Measurements from ENCODE around the gene VCPKMT. TPM values are rescaled to one million over a fixed set of nuclear protein-coding genes. Genes with fewer than 3 reads are reported as not detected.

Gene VCPKMT
- total and polyA plus RNA-seq, 4 donors: 2.6 to 5.0 (median 2.9) TPM

- no peaks in the 10 kb centered on the region for H3K27me3 ChIP-seq (ENCODE audit: control insufficient read depth in 4 of 4, insufficient read depth in 4 of 4, low read length in 3 of 4)
- H3K4me1 ChIP-seq (ENCODE audit: control insufficient read depth in 4 of 4, insufficient read depth in 4 of 4, low read length in 3 of 4): no peaks in the 10 kb centered on the region
- DNase-seq (ENCODE audit: low spot score): no peak
- H3K27ac ChIP-seq (ENCODE audit: low read depth in 1 of 2, low read length in 2 of 2): no peak overlapping the region
- no peak overlapping the region for H3K4me3 ChIP-seq (ENCODE audit: low read depth in 1 of 3, low read length in 3 of 3)
- H3K9ac ChIP-seq (ENCODE audit: low read depth in 1 of 2, low read length in 2 of 2): no peak overlapping the region
- 54% methylated on average over 2 of the region's 2 CpGs for WGBS
- no peak for TF ChIP-seq ATF3 (IDR thresholded peaks at IDR 0.05)
- no peak for TF ChIP-seq RAD21 (IDR thresholded peaks at IDR 0.05)
- no peak for TF ChIP-seq SP1 (IDR thresholded peaks at IDR 0.05)
- TF ChIP-seq, protein P1, sequence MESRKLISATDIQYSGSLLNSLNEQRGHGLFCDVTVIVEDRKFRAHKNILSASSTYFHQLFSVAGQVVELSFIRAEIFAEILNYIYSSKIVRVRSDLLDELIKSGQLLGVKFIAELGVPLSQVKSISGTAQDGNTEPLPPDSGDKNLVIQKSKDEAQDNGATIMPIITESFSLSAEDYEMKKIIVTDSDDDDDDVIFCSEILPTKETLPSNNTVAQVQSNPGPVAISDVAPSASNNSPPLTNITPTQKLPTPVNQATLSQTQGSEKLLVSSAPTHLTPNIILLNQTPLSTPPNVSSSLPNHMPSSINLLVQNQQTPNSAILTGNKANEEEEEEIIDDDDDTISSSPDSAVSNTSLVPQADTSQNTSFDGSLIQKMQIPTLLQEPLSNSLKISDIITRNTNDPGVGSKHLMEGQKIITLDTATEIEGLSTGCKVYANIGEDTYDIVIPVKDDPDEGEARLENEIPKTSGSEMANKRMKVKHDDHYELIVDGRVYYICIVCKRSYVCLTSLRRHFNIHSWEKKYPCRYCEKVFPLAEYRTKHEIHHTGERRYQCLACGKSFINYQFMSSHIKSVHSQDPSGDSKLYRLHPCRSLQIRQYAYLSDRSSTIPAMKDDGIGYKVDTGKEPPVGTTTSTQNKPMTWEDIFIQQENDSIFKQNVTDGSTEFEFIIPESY (IDR thresholded peaks at IDR 0.05): no peak
- no peak for TF ChIP-seq NR2F2 (IDR thresholded peaks at IDR 0.05)
- no peak for TF ChIP-seq YY1 (IDR thresholded peaks at IDR 0.05)
- TF ChIP-seq HNF4G (IDR thresholded peaks at IDR 0.05): no peak
- TF ChIP-seq FOXA2 (IDR thresholded peaks at IDR 0.05): no peak
- TF ChIP-seq, protein P2, sequence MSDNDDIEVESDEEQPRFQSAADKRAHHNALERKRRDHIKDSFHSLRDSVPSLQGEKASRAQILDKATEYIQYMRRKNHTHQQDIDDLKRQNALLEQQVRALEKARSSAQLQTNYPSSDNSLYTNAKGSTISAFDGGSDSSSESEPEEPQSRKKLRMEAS (IDR thresholded peaks at IDR 0.05): no peak
- TF ChIP-seq CTCF (IDR thresholded peaks at IDR 0.05; ENCODE audit: low read depth, low read length, missing input control): no peak
- TF ChIP-seq FOXA1 (IDR thresholded peaks at IDR 0.05): no peak
- no peak for TF ChIP-seq RXRA (IDR thresholded peaks at IDR 0.05)
- TF ChIP-seq HNF4A (conservative IDR thresholded peaks at IDR 0.05): no peak
- no peaks in the 10 kb centered on the region for H3K9me3 ChIP-seq (ENCODE audit: control insufficient read depth in 4 of 4, low read length in 3 of 4)
- H3K36me3 ChIP-seq (ENCODE audit: control insufficient read depth in 4 of 4, insufficient read depth in 3 of 4, low read depth in 1 of 4, low read length in 3 of 4): no peaks in the 10 kb centered on the region
Observed at GRCh38 chr14:50093496-50093895, 22.9 kb downstream of the VCPKMT start.

GRCh38 chr14:50092006-50092555 is 24.3 kb downstream of the VCPKMT start:
- H3K4me1 ChIP-seq (ENCODE audit: control insufficient read depth in 4 of 4, insufficient read depth in 4 of 4, low read length in 3 of 4): no peaks in the 10 kb centered on the region
- DNase-seq (ENCODE audit: low spot score): no peak
- WGBS: 98% methylated on average over 6 of the region's 6 CpGs
- H3K4me3 ChIP-seq (ENCODE audit: low read depth in 1 of 3, low read length in 3 of 3): no peak overlapping the region
- H3K9ac ChIP-seq (ENCODE audit: low read depth in 1 of 2, low read length in 2 of 2): no peak overlapping the region
- no peak for TF ChIP-seq YY1 (IDR thresholded peaks at IDR 0.05)
- TF ChIP-seq GABPA (IDR thresholded peaks at IDR 0.05 in 1 of 2, conservative IDR thresholded peaks at IDR 0.05 in 1 of 2): no peak
- TF ChIP-seq ATF3 (IDR thresholded peaks at IDR 0.05): no peak
- TF ChIP-seq NR2F2 (IDR thresholded peaks at IDR 0.05): no peak
- TF ChIP-seq HNF4G (IDR thresholded peaks at IDR 0.05): no peak
- TF ChIP-seq REST (IDR thresholded peaks at IDR 0.05): no peak
- no peak for TF ChIP-seq CTCF (IDR thresholded peaks at IDR 0.05; ENCODE audit: low read depth, low read length, missing input control)
- TF ChIP-seq SP1 (IDR thresholded peaks at IDR 0.05): no peak
- TF ChIP-seq, protein P2 (IDR thresholded peaks at IDR 0.05): no peak
- TF ChIP-seq FOXA1 (IDR thresholded peaks at IDR 0.05): no peak
- no peak for TF ChIP-seq FOXA2 (IDR thresholded peaks at IDR 0.05)
- no peak for TF ChIP-seq RAD21 (IDR thresholded peaks at IDR 0.05)
- no peak for TF ChIP-seq RXRA (IDR thresholded peaks at IDR 0.05)
- no peak for TF ChIP-seq JUND (IDR thresholded peaks at IDR 0.05)
- H3K36me3 ChIP-seq (ENCODE audit: control insufficient read depth in 4 of 4, insufficient read depth in 3 of 4, low read depth in 1 of 4, low read length in 3 of 4): no peaks in the 10 kb centered on the region
- no peak overlapping the region for H3K27ac ChIP-seq (ENCODE audit: low read depth in 1 of 2, low read length in 2 of 2)
- no peaks in the 10 kb centered on the region for H3K27me3 ChIP-seq (ENCODE audit: control insufficient read depth in 4 of 4, insufficient read depth in 4 of 4, low read length in 3 of 4)
- H3K9me3 ChIP-seq (ENCODE audit: control insufficient read depth in 4 of 4, low read length in 3 of 4): no peaks in the 10 kb centered on the region

All from liver (tissue), 9 donors.